Measurements from ENCODE around the gene ATG4C. TPM values are rescaled to one million over a fixed set of nuclear protein-coding genes. Genes with fewer than 3 reads are reported as not detected.

ATG4C gene
- total and polyA plus RNA-seq, 2 of the 13 experiments (the other 11 are each of a cell fraction or from before 2014, with no cell fraction given) = 4.0 to 11.2 TPM

DNA sequence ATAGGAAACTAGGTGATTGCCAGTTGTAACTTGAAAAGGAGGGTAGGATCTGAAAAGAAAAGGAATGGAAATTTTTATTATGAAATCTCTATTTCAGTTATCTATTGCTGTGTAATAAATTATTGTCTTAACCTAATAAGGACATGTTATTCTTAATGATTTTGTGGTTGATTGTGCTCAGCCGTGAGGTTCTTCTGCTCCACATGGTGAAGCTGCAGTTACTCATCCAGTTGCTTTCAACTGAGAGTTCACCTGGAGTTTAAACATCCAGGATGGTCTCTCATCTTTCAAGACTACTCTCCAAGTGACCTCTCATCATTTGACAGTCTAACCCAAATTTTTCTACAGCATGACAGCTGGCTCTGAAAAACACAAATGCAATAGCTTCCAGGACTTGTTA is 96.0 kb downstream of the ATG4C start:
- ChIA-PET POLR2A (no interaction called here), CTCF (ENCODE audit: low intra/inter-chr PET ratio, low total read pairs) (no interaction called here)
- no peaks in the 10 kb centered on the region for H3K36me3 ChIP-seq (replicated peaks in 1 of 2; ENCODE audit: control insufficient read depth in 1 of 2, insufficient read depth in 2 of 2, low read length in 2 of 2)
- H3K4me2 ChIP-seq (ENCODE audit: low read depth, low read length) = no peak overlapping the region
- no peak for DNase-seq (ENCODE audit: low spot score)
- H3K9ac ChIP-seq (ENCODE audit: insufficient read depth, low read depth, low read length) = no peak overlapping the region
- intact Hi-C loops (cut with micrococcal nuclease; ENCODE audit: unreplicated experiment) = no loop called here
- no peak for ATAC-seq
- in situ Hi-C loops (cut with HindIII; ENCODE audit: extremely low pct_ligation_motif_present, low pct_unique_long_range_greater_than_20kb) = no loop called here
- no peaks in the 10 kb centered on the region for H3K79me2 ChIP-seq (ENCODE audit: insufficient read depth, low read length)
- no peaks in the 10 kb centered on the region for H3K27me3 ChIP-seq (ENCODE audit: control insufficient read depth in 1 of 2, insufficient read depth in 2 of 2, low read length in 2 of 2)
- no peaks in the 10 kb centered on the region for H4K20me1 ChIP-seq (ENCODE audit: insufficient read depth, low read length)
- FAIRE-seq = no peak
- H3K4me3 ChIP-seq (replicated peaks in 1 of 3; ENCODE audit: insufficient read depth in 1 of 3, low read depth in 2 of 3, low read length in 3 of 3) = no peak overlapping the region
- no TSS peak for BruUV-seq (replicated peaks)
- TF ChIP-seq ZNF354B (CRISPR knock-in tag; IDR thresholded peaks at IDR 0.05) = no peak
- TF ChIP-seq ZNF331 (CRISPR knock-in tag; IDR thresholded peaks at IDR 0.05) = peak; percentile 99
- no peak for TF ChIP-seq GZF1 (CRISPR knock-in tag; IDR thresholded peaks at IDR 0.05)
- H3K27ac ChIP-seq (ENCODE audit: extremely low read length, insufficient read depth, low read length) = no peak overlapping the region
- H3K4me1 ChIP-seq (ENCODE audit: insufficient read depth, low read length) = peaks cover 20% of the 10 kb centered on the region
- H2AFZ ChIP-seq (ENCODE audit: low read length) = no peak overlapping the region
- peaks cover 12% of the 10 kb centered on the region; the same call in 1 of the 2 replicates for H3K9me3 ChIP-seq (ENCODE audit: low read length)
- 65% methylated on average over 1 of the region's 1 CpG for WGBS (ENCODE audit: low lambda C conversion rate)

DNA sequence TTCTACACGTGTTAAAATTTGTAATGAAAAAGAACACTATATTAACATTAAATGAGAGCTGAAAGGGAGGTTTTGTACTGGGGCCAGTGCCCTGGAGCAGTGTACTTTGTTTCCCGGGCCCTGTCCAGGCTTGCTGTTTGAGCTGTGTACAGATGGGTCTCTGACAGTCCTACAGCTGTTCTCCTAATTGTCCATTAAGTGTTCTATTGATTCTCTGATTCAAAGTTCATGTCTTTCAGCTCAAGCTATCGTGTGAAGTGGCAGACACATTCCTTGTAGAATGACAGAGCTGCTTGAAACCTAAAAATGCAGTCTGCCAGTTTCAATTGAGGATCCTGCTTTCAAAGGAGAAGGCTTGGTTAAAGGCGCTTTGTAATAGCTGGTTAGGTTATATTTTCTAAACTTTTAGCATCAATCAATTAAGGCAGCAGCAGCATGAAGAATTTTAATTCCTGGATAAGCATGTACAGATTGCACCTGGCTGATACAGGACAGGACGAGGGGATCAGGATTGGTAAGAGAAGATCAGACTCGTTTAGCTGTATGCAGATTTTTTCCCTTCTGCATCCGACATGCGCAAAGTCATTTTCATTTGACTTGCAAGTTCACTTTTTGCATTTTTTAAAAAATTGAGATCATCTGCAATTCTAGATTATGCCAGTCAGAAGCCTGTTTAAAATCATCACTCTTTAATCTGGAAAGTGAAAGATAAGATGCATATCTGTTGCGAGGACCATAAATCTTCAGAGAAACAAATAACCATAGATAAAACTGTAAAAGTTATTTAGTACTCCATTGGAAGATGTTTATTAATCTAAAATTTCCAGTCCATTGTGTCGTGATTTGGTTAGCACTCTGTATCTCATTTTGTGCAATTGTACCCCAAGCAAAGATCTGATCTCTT is 98.5 kb downstream of the ATG4C start:
- WGBS (ENCODE audit: low lambda C conversion rate) = 50% methylated on average over 10 of the region's 10 CpGs
- Histone ChIP-seq H2AFZ (ENCODE audit: low read length) (no peak overlapping the region), H4K20me1 (ENCODE audit: insufficient read depth, low read length) (no peaks in the 10 kb centered on the region), H3K27ac (ENCODE audit: extremely low read length, insufficient read depth, low read length) (no peak overlapping the region), H3K4me2 (ENCODE audit: low read depth, low read length) (peak overlapping the region; percentile 23; the same call in 1 of the 2 replicates), H3K4me3 (replicated peaks in 1 of 3; ENCODE audit: insufficient read depth in 1 of 3, low read depth in 2 of 3, low read length in 3 of 3) (no peak overlapping the region), H3K9me3 (ENCODE audit: low read length) (peaks cover 12% of the 10 kb centered on the region; the same call in 1 of the 2 replicates), H3K36me3 (replicated peaks in 1 of 2; ENCODE audit: control insufficient read depth in 1 of 2, insufficient read depth in 2 of 2, low read length in 2 of 2) (no peaks in the 10 kb centered on the region), H3K27me3 (ENCODE audit: control insufficient read depth in 1 of 2, insufficient read depth in 2 of 2, low read length in 2 of 2) (no peaks in the 10 kb centered on the region), H3K4me1 (ENCODE audit: insufficient read depth, low read length) (peaks cover 10% of the 10 kb centered on the region), H3K9ac (ENCODE audit: insufficient read depth, low read depth, low read length) (no peak overlapping the region), H3K79me2 (ENCODE audit: insufficient read depth, low read length) (no peaks in the 10 kb centered on the region)
- intact Hi-C loops (cut with micrococcal nuclease; ENCODE audit: unreplicated experiment) (no loop called here), in situ Hi-C loops (cut with HindIII; ENCODE audit: extremely low pct_ligation_motif_present, low pct_unique_long_range_greater_than_20kb) (no loop called here)
- BruUV-seq (replicated peaks) = no TSS peak
- ATAC-seq (peak; percentile 94), DNase-seq (ENCODE audit: low spot score) (peak; percentile 12), FAIRE-seq (peak; percentile 48)
- ChIA-PET POLR2A (interaction anchor here (1.3 kb wide), 1 partner anchor 10 kb away, joined by 5 read pairs; no protein-coding TSS in a partner anchor), CTCF (ENCODE audit: low intra/inter-chr PET ratio, low total read pairs) (no interaction called here)
- TF ChIP-seq, protein P1, sequence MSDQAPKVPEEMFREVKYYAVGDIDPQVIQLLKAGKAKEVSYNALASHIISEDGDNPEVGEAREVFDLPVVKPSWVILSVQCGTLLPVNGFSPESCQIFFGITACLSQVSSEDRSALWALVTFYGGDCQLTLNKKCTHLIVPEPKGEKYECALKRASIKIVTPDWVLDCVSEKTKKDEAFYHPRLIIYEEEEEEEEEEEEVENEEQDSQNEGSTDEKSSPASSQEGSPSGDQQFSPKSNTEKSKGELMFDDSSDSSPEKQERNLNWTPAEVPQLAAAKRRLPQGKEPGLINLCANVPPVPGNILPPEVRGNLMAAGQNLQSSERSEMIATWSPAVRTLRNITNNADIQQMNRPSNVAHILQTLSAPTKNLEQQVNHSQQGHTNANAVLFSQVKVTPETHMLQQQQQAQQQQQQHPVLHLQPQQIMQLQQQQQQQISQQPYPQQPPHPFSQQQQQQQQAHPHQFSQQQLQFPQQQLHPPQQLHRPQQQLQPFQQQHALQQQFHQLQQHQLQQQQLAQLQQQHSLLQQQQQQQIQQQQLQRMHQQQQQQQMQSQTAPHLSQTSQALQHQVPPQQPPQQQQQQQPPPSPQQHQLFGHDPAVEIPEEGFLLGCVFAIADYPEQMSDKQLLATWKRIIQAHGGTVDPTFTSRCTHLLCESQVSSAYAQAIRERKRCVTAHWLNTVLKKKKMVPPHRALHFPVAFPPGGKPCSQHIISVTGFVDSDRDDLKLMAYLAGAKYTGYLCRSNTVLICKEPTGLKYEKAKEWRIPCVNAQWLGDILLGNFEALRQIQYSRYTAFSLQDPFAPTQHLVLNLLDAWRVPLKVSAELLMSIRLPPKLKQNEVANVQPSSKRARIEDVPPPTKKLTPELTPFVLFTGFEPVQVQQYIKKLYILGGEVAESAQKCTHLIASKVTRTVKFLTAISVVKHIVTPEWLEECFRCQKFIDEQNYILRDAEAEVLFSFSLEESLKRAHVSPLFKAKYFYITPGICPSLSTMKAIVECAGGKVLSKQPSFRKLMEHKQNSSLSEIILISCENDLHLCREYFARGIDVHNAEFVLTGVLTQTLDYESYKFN (CRISPR knock-in tag; conservative IDR thresholded peaks at IDR 0.05) = no peak; the same call in 1 of the 2 replicates
- TF ChIP-seq GFI1 (CRISPR knock-in tag; IDR thresholded peaks at IDR 0.05; ENCODE audit: borderline replicate concordance) (no peak), HNF4A (CRISPR knock-in tag; IDR thresholded peaks at IDR 0.05) (peak; percentile 30; the same call in 1 of the 2 replicates), PPARG (CRISPR knock-in tag; conservative IDR thresholded peaks at IDR 0.05) (no peak)
- TF ChIP-seq, protein P2, sequence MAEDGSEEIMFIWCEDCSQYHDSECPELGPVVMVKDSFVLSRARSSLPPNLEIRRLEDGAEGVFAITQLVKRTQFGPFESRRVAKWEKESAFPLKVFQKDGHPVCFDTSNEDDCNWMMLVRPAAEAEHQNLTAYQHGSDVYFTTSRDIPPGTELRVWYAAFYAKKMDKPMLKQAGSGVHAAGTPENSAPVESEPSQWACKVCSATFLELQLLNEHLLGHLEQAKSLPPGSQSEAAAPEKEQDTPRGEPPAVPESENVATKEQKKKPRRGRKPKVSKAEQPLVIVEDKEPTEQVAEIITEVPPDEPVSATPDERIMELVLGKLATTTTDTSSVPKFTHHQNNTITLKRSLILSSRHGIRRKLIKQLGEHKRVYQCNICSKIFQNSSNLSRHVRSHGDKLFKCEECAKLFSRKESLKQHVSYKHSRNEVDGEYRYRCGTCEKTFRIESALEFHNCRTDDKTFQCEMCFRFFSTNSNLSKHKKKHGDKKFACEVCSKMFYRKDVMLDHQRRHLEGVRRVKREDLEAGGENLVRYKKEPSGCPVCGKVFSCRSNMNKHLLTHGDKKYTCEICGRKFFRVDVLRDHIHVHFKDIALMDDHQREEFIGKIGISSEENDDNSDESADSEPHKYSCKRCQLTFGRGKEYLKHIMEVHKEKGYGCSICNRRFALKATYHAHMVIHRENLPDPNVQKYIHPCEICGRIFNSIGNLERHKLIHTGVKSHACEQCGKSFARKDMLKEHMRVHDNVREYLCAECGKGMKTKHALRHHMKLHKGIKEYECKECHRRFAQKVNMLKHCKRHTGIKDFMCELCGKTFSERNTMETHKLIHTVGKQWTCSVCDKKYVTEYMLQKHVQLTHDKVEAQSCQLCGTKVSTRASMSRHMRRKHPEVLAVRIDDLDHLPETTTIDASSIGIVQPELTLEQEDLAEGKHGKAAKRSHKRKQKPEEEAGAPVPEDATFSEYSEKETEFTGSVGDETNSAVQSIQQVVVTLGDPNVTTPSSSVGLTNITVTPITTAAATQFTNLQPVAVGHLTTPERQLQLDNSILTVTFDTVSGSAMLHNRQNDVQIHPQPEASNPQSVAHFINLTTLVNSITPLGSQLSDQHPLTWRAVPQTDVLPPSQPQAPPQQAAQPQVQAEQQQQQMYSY (CRISPR knock-in tag; IDR thresholded peaks at IDR 0.05) = no peak
- TF ChIP-seq, protein P3, sequence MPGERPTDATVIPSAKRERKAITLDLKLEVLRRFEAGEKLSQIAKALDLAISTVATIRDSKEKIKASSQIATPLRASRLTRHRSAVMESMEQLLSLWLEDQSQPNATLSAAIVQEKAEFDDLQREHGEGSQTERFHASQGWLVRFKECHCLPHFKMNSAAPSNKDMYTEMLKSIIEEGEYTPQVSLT (CRISPR knock-in tag; IDR thresholded peaks at IDR 0.05; ENCODE audit: borderline replicate concordance, low read depth) = no peak
